ENCODE measurements around the gene KIF1A.

Gene KIF1A

GRCh38 chr2:240719676-240720545, 100.1 kb downstream of the KIF1A start:
- no peak for DNase-seq (ENCODE audit: low spot score)

DNA sequence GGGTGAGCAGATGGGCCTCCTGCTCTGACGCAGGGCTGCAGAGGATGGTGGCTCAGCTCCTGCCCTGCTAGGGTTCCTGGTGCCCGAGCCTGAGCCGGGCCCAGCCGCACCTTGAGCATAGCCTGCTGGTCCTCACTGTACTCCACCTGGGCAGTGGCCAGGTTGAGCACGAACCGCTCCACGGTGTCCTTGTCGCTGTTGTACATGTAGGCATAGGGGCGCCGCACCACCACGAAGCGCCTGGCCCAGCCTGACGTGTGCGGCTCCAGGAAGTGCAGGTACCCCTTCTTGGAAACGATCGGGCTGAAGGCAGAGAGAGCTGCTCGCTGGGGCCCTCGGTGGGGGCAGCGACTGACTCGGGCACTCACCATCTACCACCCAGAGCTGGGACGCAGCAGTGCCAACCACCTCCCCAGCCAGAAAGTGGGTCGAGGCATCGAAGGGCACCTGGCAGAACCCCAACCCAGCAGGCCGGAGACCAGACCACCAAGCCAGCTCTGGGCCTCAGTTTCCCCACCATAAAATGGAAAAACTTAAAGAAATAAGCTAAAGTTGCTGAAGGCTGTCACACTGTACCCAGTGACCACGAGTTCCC, 101.0 kb downstream of the KIF1A start:
- no peak for DNase-seq (ENCODE audit: low spot score)

- no peak for DNase-seq (ENCODE audit: low spot score)
Measured at GRCh38 chr2:240717681-240718581, 102.1 kb downstream of the KIF1A start.

DNA sequence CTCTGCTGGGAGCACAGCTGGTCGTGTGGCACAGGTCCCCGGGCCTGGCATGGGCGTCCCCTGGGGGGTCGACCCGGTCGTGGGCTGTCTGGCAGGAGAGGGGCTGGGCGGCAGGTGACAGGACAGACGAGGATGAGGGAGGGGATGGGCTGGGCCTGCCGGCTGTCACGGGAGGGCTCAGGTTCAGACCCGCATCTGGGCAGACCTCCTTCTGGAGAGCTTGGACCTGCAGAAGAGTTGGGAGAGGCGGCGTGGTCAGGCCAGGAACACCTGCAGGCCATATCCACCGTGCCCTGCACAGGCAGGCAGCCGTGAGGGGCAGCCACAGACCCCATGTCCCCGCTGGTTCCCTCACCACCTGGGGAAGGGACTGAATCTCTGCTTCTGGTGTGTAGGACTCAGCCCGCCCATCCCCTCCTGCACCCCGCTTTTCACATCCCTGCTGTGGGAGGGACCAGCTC, 102.8 kb downstream of the KIF1A start:
- no peak for DNase-seq (ENCODE audit: low spot score)

GRCh38 chr2:240716130-240716798, 103.8 kb downstream of the KIF1A start:
- DNase-seq (ENCODE audit: low spot score), result no peak

- no peak for DNase-seq (ENCODE audit: low spot score)
Measured at GRCh38 chr2:240714747-240715725, 105.0 kb downstream of the KIF1A start.

DNA sequence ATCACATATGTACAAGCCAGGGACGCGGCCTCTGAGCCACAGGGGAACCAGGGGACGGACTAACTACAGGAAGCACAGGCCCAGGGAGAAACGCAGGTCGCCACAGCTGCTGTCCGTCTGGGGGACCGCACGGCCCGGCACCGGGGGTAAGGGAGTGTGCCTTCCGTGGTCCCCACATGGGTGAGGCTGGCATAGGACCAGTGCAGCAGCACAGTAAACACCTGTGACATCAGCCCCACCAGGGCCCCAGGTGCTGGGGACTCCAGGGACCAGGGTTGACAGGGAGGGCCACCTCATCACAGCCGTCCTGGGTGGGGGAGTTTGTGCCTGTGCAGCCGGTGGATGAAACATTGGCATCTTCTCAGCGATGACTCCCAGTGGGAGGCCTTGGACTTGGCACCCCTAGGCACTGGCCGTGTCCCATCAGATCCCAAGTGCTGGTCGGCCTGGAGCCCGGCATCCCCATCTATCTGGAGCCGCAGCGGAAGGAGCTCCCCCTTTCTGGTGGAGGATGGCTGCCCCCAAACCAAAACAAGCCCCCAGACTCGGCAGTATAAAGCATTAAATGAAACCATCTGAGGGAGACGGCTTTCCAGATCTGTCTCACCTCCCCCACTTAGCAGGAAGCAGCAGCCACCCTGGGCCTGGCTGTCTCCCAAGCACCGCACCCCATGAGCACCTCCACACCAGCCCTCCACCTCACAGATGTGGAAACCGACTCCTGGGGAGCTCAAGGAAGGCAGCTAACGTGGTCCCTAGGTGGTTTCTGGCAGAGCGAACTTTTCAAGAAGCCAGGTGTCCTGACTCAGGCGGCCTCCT, 105.9 kb downstream of the KIF1A start:
- no peak for DNase-seq (ENCODE audit: low spot score)

DNA sequence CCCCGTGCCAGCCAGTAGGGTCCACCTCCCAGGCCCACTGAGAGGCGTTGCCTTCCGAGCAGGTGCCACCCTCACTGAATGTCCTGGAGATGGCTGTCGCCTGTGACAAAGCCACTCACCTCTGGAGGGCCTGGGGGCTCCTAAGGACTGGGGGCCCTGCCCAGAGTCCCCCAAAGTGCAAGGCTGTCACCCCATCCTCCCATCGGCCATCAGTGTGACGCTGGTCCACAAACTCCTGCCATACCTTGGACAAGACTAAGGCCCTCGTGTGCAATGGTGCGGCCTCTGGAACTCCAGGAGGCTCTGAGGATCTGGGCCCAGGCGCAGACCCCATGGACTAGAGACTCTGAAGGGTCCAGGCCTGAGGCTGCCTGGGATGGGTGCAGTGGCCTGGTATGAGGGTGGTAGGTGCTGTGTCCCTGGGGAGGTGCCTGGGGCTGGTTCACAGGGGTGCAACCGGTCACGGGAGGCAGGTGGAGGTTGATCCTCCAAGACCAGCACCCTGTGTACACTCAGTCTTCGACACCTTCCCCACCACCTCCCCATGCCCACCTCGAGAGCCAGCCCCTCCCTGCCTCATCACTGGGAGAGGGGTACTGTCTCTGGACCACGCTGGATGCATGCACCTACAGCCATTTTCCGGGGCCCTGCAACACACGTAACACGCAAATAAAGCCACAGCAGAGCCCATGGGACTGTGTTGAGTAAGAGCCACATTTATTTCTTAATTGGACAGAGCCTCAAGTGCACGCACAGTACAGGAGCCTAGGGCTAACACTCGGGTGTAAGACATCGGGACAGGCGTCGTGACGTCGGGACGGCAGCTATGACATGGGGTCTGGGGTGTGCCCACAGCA, 106.7 kb downstream of the KIF1A start:
- no peak for DNase-seq (ENCODE audit: low spot score)

DNA sequence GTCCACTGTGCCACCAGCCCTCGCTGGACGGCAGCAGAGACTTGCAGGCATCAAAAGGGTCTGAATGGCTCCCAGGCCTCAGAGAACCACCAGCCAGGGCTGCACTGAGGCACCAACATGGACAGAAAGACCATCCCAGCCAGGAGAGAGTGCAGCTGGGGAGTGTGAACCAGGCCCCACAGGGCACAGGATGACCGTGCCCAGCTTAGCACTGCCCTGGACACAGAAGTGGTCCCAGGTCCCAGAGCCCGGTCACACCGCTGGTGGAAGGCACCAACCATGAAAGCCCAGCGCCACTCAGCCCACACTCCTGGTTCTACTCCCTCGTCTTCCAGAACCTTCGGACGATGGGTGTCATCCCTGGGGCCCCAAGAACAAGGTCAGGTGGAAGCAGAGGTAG, 107.9 kb downstream of the KIF1A start:
- no peak for DNase-seq (ENCODE audit: low spot score)

DNA sequence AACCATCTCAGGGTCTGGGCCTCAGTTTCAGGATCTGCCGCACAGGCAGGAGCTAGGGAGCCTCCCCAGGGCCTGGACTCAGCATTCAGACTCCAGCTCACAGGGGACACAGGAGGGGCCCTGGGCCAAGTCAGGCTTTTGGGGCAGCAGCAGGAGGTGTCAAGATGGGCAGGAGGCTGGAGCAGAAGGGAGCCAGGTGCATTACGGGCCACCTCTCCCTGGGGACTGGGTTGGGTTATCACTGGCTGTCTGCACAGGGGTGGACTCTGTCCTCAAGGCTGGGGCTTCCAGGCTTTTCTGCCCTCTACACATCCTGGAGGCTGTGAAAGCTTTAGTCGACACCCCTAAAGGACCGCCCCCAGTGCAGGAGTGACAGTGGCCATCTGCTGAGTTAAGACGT, 108.3 kb downstream of the KIF1A start:
- no peak for DNase-seq (ENCODE audit: low spot score)

- no peak for DNase-seq (ENCODE audit: low spot score)
Measured at GRCh38 chr2:240711296-240711695, 108.7 kb downstream of the KIF1A start.

DNA sequence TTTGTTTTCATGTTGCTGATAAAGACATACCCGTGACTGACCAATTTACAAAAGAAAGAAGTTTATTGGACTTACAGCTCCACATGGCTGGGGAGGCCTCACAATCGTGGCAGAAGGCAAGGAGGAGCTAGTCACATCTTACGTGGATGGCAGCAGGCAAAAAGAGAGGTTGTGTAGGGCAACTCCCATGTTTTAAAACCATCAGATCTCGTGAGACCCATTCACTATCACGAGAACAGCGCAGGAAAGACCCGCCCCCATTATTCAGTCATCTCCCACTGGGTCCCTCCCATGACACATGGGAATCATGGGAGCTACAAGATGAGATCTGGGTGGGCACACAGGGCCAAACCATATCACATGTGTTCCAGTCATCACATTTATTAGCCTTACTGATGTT, 111.6 kb downstream of the KIF1A start:
- DNase-seq (ENCODE audit: low spot score), result no peak

DNA sequence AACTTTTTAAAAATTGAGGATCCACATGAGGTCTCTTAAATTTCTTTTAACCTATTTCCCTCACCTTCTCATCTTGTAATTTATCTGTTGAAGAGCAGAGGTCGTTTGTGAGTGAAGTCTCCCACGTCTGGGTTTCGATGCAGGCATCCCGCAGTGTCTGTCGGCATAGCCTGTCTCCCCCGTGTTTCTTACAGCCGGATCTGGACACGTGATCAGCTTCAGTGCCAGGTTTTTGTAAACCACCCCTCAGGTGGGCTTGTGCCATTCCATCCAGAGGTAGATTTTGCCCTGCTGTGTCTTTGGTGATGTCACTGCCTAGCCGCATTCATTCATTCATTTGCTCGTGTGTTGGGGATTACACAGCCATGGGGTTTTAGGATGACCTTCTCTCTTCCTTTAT, 112.2 kb downstream of the KIF1A start:
- no peak for DNase-seq (ENCODE audit: low spot score)

DNA sequence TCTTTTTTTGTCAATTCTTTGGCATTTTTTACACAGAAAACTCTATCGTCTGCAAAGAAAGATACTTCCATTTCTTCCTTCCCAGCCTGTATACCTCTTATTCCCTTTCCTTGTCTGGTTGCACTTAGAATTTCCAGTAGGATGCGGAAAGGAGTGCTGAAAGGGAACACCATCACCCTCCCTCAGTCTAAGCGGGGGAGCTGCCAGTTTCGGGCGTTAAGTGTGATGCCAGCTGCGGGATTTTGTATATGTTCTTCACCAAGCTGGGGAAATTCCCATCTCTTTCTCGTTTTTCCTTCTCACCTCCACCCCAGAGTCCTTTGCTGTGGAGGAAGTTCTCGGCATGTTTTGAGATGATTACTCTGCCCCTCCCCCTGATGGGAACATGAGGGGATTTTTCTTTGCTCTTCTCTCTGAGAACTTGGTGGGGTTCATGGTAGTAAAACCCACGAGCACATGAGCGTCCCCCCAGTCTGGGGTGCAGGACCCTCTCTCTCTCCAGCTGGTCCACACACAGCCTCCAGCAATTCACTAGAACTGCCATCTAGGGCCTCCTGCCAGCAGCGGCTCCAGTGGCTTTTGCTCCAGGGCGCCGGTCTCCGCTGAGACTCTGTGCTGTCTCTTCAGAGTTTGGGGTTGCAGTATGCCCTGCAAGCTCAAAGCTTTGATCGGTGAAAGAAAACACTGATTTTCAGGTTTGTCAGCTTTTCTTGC, 112.8 kb downstream of the KIF1A start:
- DNase-seq (ENCODE audit: low spot score), result no peak

DNA sequence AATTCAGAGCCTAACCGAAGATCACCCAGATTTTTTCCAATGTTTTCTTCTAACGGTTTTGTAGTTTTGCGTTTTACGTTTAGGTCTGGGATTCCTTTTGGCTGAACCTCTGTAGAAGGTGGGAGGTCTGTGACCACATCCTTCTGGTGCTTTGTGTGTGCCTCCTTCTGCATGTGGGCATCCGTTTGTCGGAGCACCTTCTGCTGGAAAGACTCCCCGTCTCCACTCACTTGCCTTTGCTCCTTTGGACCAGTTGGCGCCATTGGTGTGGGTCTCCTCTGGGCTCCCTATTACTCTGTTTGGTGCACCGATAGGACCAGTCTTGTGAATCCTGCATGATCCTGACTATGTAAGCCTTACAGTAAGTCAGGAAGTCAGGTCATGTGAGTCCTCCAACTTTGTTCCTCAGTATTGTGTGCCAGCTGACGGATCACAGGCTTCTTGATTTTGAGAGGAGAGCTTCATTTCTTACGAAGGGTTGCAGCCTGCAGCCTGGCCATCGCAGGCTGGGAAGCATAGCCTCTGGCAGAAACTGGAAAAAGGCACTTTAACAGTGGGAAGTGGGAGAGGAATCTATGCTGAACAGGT, 114.7 kb downstream of the KIF1A start:
- DNase-seq (ENCODE audit: low spot score), result peak; percentile 21

DNA sequence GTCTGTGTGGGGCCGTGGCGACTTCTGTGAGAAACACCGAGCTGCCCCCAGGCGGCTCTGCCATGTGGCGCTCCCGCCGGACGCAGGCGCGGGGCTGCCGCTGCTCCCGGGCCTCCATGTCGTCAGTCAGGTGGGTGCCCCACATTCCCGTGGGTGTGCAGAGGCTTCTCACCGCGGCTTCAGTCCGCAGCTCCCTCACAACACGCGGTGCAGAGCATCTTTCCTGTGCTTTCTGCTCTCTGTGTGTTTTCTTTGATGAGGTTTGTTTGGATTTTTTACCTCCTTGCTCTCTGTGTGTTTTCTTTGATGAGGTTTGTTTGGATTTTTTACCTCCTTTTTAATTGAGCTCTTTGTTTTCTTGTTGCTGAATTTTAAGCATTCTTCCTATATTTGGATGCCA, 115.4 kb downstream of the KIF1A start:
- peak; percentile 23 for DNase-seq (ENCODE audit: low spot score)

DNA sequence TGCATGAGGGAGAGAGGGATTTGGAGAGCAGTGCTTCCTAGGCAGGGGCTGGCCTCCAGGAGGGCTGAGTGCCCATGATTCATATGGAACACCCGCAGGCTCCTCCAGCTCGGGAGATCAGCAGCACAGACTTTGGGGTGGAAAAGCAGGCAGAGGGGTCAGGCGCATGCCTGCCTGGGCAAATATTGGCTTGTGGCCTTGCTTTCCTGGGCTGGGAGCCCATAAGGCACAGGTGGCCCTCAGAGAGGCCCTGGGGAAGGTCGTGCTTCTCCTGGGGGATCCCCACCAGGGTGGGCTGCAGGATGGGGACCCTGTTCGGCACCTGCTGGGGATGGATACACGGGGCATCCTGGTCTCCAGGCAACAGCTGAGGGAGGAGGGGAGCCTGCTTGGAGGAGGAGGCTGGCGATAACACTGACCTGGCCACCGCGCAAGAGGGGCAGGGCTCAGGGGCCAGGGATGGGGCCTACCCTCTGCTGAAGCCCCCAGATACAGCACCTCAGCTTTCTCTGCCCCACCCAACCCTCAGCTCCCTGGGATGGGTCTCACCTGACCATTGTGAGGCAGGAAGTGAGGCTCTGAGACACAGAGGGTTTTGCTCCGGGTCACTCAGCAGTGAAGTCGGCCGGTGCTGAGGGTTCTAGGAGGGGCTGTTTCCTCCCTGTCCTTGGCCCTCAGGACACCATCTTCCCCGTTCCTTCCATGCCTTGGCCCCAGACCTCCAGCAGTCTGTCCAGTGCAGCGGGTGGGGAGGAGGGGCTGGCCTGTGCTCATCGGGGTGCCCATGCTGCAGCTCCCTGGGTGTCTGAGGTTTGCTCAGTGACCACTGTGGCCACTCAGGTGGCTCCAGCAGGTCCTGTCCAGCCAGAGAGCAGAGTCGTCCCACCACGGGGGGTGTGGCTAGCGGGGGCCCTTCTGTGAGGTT, 116.3 kb downstream of the KIF1A start:
- no peak for DNase-seq (ENCODE audit: low spot score)
